SW 1271 (cell line): Measurements from ENCODE around the gene LMNA.

Source experiments
- DNase-seq, 2 experiments: peaks; one replicate each; lab custom pipeline; 2025; lab: John Stamatoyannopoulos, UW

The LMNA gene

DNA sequence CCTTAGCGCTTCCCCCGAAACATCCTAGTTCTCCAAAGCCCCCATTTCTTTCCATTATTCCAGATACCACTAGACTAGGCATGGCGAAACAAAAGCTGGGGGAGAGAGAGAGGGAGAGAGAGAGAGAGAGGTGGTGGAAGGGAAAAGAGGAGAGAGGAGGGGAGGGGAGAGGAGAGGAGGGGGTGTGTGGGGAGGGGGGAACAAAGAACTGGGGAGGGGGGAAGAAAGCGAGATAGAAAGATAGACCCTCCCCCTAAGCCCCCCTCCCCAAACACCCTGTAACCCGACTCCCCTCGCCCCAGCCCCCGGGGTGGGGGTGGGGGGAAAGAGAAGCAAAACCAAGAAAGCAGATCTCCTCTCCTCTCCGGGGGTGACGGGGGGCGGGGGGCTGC, 32.6 kb upstream of the LMNA start:
- no peak for DNase-seq

DNA sequence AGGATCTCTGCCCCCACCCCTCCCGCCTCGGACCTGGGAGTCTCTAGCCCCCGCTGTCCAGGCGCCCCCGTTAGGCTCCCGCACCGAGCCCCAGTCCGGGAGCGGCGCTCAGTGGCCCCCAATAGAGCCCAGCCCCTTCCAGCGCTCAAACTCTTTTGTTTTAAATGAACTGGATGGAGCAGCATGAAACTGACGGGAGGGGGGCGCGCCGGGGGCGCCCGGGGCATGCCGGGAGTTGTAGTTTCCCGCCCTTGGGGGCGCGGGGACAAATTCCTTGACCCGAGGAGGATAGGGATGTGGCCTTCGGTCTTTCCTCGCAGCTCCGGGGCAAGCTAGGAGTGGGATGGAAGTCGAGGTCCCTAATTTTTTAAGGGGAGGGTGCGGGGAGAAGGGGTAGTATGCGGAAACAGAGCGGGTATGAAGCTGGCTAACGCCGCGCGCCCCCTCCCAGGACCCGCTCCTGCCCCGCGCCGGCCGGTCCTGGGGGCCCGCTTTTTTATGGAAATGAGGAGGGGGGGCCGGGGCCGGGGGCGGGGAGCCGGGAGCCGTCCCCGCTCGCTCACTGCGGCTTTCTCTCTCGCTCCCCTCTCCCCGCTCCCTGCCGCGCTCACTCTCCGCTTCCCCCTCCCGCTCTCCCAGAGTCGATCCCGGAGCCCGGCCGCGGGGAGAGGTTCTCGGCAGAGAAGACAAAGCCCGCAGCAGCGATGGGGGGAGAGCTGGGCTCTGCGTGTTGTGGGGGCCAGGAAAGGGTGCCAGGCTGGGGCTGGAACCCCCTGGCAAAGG, 32.0 kb upstream of the LMNA start, which contains the start of gene MEX3A:
TSS of gene MEX3A (minus strand) at position 157 of the 783 bp plus-strand sequence. CDS start 467 bp downstream, outside the sequence.
- DNase-seq: peak in 1 of 2 experiments; percentile 41

DNA sequence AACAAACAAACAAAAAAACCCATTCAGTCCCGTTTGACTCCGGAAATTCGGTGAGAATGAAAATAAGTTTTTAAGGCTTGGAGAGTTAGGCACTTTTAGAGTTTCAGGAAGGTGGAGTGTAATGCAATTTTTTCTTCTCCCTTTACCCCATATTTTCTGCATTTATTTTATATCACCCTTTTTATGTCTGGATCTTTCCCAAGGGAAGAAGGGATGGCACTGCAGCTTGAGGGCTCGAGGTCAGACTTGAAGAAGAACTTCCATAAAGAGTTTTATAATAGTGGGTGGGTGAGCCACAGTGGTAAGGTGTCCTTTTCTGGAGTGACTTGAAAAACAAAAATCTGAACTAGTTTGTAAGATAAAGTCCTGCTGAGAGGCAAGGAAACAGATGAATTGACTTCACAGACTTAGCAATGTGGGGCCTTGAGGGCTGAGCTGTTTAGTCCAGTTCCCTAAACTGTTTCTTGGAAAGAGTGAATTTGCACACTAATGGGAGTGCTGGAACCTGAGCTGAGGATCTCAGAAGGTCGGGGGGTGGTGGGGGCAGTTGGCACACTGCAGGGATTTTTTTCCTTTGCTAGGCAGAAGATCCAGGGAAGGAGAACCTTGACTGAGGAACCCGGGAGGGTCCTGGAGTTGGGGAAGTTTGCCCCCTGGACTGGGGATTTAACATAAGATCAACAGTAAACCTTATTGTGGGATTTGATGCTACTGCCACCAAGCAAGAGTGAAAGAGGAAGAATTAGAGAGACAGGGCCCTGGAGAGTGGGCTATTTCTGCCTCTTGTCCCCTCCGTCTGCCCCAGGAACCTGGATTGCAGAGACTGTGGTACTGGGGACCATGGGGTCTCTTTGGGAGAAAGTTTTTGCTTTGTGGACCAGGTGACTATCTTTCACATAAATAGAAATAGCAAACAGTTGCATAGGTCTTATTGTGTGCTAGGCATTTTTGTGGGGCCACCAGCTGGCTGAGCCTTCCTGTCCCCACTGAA, 30.4 kb upstream of the LMNA start:
- no peak for DNase-seq

DNA sequence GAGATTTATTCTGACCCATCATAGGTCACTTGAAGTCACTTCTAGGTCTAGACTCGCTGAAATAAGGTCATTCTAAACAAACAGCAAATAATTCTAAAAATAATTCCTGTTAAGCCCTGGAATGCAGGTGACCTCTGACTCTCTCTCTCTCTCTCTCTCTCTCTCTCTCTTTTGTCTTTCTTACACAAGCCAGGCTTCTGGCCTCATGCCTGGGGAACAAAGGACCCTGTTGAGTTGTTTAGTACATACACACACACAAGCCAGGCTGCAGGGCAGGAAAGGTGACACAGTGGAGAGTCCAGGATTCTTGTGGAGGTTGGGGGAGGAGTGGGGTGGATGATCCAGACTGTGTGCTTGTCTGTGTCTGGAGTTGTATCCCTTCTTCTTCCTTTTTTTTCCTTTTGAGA, 28.3 kb upstream of the LMNA start:
- DNase-seq: no peak

DNA sequence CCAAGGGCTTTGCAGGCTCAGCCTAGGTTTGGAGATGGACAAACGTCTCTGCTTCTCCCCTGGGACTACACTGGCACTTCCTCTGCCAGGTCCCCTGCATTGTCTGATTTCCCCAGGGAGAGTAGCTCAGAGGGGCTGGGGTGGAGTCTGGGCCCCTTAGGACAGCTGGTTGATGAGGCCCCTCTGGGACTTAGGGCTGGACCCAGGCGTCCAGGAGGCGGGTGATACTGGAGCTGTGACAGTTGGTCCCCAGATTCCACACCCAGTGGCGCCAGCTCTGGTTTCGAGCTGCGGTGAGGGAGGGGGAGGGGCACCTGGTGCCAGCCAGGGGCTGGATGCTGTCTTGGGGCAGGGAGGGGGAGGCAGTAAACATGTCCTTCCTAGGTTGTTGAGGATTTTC, 24.8 kb upstream of the LMNA start:
- DNase-seq: no peak

DNA sequence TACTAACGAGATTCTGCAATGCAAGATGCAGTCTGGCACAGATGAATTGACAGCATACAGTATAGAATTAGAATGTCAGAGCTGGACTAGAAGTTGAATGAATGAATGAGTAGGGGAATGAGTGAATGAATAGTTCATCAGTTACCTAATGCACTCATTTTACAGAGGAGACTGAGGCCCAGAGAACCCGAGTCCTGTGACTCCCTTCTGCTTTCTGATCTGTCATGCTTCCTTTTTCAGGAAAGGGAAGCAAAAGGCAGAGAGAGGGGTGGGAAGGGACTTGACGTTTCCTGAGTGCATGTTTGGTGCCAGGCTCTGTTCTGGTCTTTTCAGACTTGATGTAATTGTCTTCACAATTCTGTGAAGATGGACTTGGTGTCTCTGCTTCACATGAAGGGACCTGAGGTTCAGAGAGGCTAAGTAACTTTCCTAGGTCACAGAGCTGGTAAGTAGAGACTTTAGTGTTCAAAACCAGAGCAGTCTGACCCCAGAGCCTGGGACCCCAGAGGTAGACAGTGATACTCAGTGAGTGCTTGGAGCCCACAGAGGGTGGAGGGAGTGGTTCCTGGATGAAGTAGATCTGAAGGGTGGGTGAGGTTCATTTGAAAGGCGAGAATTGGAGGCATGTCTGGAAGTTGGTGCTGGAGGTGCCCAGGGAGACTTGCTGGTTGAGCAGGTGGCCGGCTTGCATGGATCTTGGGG, 24.2 kb upstream of the LMNA start:
- no peak for DNase-seq

DNA sequence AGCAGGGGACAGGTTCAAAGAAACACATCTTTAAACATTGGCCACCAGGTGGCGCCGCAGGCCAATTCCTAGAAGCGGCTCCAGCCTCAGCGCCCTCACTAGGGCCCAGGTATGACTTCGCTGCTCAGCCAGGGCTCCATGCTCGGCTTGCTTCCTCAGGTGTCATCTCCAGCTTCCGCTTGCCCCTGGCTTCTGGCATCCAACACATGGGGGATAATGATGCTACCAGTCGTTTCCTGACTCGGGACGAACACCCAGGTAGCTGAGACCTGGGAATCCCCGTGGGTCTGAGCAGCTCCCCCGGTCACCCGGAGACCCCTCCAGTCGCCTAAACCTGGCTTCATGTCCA, 23.7 kb upstream of the LMNA start:
- peak; percentile 33 to 58 for DNase-seq

DNA sequence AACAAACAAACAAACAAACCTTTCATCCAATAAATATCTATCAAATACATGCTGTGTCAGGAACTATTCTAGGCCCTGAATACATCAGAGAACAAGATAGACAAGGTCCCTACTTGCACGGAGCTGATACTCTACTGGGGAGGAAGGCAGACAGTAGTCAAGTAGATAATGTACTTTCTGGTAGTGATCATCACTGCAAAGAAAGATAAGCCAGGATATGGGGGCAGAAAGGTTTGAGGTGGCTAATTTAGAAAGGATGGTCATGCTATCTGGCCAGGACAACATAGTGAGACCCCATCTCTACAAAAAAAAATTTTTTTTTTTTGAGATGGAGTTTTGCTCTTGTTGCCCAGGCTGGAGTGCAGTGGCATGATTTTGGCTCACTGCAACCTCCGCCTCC, 22.9 kb upstream of the LMNA start:
- DNase-seq: no peak

DNA sequence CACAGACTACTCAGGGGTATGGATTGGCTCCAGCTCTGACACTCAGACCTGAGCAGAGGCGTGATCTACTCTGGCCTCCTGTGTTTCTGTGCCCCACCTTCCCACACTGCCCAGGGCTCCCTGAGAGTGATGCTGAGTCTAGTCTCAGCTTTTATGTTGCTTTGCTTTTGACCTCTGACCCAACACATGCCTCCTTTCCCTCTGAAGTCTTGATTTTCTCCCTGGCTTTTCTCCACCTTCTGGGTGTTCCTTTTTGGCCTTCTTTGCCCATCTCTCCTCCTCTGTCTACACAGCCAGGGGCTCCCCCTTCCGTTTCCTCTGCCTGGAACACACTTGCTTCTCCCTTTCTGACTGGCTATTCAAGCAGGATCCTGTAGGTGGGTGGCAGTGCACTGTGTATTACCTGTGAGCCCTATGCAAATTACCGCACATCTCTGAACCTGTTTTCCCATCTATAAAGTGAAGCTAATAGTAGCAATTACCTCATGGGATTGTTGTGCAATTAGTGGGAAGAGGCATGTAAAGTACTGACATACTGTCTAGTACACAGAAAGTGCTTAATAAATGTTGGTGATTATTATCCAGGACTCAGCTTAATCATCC, 18.5 kb upstream of the LMNA start:
- DNase-seq: no peak

DNA sequence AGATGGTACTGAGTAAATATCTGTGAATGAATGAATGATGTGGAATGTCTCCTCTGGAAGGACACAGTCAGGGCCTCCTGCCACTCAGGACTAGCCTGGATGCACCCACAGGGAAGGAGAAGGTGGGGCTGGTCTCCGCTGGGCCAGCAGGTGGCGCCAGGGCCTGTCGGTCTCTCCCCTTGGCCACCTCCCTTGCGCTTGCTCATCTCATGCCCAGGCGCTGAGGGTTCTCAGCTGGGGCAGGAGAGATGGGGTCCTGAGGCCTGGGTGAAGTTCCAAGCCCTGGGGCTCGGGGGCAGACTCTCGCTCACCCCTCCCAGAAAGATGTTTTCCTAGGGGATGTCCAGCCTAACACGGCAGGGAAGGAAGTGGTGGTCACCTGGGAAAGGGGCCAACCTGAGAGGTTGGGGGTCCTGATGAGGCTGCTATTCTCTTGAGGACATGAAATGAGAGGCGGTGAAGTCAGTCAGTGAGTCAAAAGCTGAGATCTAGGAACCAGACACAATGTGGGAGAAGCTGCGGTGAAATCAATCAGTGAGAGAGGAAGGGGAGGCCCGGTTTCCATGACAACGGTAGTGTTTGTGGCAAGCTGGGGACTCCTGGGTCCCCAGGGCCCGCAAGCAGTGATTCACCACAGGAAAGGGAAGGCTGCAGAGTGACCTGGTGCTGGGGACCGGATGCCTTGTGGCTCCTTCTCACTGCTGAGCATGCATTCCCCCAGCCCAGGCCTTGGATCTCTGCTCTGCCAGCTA, 17.7 kb upstream of the LMNA start:
- peak in 1 of 2 experiments; percentile 51 for DNase-seq

DNA sequence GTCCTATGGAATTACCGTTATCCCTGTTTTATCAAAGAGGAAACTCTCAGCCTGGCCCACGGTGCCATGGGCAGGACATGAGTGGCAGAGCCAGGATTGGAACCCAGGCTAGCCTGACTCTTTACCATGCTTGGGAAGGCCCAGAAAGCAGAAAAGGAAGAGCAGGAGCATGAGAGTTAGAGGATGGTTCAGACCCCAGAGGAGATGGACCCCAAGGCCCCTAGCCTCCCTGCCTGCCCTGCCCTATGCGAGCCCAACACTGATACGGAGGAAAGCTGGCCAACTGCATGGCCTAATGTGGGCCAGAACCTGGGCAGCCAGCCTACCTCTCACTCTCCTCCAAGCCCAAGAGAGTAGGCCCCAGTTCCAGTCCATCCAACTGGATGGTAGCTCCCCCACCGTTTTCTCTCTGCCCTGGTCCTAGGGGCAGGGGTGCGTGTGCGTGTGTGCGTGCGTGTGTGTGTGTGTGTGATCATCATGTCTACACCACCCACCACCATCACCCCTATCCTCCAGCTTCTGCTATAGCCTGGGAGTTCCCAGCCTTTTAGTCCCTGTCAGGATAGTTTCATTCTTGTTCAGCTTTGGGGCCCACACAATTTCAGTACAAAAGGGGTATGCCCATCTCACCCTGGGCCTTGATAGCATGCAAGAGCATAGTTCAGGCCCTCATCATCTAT, 16.9 kb upstream of the LMNA start:
- DNase-seq: no peak

DNA sequence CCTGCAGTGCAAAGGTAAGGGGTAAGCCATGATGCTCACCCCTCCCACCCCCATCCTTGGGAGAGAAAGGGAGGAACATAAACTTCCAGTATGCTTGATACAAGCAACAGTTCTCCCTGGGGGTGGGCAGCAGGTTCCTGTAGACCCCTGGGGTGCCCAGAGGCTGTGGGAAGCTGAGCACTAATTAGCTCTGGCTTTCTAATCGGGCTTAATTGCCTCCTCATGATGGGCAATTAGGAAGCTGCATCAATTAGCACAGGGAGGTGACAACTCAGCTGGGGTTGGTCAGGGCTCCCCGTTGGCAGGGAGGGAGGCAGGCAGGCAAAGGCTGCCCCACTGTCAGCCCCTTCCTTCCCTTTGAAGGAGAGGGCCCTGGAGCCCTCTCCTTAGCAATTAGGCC, 15.7 kb upstream of the LMNA start:
- DNase-seq: no peak

DNA sequence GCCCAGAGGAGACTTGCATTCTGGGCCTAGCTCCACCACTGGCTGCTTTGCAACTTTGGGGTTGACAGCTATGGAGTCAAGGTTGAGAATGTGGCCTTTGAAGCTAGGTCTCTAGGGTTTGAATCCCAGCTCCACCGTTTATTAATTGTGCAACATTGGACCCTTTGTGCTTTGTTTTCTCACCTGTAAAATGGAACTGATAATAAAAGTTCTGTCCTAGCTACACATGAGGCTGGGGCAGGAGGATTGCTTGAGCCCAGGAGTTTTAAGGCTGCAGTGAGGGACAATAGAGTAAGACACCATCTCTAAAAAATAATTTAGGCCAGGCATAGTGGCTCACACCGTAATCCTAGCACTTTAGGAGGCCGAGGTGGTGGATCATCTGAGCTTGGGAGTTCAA, 15.2 kb upstream of the LMNA start:
- no peak for DNase-seq

DNA sequence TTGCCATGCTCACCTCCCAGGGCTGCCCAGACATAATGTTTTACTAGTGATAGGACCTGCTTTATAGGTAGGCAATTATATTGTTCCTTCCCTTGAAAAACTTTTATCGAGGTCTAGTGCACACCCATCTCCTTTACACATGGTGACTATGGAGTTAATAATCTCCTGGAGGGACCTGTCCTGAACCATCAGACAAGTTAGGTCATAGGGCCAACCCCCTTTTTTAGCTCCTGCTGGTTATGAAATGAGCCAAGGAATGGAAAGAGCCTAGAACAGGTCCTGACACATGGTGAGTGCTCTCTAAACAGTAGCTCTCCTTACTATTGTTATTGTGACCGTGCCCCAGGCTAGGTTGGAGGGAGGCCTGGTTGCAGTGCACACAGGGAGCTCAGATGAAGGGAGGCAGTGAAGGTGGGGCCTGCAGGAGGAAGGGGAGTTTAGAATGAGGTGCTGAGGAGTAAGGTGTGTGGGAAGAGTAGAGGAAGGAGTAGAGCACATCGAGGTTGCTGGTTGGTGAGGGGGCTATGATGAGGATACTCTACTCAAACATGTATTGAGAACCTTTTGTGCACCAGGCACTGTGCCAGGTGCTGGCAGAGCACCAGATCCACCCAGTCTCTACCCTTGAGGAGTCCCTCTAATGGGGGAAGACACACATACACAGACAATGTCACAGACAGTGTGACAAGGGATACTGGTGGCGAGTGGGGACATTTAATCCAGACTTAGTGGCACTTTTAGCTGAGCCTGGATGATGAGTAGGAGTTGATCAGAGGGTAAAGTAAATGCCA, 14.1 kb upstream of the LMNA start:
- DNase-seq: no peak

DNA sequence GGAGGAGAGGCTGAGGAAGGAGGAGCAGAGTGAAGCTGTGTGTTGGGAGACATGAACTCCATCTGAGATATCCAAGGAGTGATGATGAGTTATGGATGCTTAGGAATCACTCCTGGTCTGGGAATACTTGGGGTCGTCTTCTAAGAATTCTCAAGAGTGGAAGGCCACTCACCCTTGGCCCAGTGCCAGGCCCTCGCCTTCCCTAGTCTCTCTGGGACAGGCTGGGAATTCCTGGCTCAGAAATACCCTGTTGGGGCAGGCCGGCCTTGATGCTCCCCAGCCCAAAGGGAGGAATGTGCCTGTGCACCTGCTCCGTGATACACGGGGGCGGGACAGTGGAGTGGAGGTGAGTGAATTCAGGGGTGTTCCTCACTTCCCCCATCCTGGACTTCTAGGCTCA, 12.6 kb upstream of the LMNA start:
- DNase-seq: no peak

DNA sequence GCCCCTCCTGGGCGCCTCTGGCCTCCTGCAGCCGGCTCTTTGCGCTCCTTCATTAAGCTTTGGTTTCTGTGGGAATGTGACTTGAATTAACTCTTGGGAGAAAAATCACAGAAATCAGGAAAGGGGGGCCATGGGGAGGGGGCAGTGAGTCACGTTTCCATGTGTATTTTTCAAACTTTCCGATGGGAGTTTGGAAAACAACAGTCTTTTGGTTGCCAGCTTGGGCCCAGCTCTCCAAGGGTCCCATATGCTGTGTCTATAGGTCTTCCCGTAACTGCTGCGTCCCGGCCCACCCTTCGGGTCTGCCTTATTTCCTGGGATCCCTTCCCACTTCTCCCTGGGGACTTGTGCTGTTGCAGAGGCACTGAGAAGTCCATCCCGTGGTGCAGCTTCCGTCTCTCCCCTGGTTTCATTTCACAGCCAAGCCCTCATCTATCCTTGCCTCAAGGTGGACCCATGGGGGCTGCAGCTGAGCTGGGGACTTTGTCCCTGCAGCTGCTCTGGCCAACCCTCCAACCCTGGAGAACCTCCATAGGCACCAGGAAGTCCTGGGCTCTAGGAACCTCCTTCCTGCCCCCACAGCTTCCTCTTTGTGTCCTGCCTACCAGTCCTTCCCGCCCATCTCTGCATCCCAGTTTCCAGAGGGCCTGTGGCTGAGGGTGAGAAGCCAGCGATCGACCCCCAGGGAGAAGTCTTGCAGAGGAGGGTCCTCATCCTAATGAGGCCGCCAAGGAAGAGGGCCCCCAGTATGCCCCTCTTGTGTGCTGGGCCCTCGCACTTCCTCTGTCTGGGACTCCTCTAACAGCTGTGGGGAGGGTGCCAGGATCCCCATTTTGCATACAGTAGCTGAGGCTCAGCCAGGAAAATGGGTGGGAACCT, 11.6 kb upstream of the LMNA start:
- DNase-seq: no peak

DNA sequence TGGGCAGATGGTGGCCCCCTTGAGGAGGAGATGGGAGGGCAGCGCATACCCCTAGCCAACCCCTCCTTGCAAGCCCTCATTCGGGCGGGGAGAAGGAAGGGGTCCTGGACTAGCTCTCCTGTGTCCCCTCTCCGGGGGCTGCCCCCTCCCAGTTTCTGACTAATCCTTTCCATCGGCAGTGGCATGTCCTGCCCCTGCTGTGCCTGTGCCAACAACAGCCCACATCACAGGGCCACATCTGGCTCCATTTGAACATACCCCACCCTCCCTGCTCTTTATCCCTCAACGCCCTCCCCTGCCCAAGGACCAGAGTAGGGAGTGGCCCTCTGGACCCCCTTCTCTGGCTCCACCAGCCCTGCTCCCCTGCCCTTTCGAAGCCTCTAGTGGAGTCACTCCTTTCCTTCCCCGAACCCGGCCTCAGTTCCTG, 11.0 kb upstream of the LMNA start:
- peak in 1 of 2 experiments; percentile 15 for DNase-seq

DNA sequence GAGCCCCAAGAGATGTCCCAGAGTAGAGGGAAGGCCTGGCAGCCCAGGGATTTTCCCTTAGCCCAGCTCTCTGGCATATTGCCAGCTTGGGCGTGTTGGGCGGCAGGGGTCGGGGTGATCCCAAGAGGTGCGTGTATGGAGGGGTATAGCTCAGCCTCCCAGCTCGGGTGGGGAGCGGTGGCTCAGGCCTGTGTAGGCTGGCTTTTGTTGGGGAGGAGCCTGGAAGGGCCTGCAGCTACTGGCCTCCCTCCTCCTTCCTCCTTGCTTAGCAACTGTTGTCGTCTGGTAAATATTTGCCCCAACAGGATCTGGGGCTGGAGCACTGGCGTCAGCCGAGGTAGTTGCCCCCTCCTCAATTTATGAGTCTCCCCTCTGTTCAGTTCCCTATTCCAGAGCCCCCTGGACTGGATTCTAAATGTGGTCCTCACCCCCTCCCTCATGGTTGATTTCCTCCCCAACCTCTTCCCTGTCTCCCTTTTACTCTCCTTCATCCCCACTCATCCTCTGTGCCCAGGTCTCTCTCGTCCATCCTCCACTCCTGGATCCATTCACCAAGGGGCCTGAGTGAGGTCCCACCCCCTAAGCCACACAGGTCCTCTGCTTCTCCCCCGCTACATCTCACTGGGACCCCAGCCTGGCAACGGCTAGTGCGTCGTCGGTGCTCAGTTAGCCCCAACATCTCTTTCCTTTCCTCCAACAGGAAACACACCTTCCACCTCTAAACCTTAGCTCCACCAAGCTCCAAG, 10.3 kb upstream of the LMNA start:
- DNase-seq: peak in 1 of 2 experiments; percentile 38
